HG03280 (cell line): ENCODE results near the gene HPSE.

Experiments used
- ATAC-seq: cut with Tn5 transposase; IDR thresholded peaks from one replicate; pipeline ENCODE4 v1.9.1; 2021; ENCODE audit warnings: mild to moderate bottlenecking, moderate library complexity; ENCODE audit not compliant: unreplicated experiment

HPSE gene

DNA sequence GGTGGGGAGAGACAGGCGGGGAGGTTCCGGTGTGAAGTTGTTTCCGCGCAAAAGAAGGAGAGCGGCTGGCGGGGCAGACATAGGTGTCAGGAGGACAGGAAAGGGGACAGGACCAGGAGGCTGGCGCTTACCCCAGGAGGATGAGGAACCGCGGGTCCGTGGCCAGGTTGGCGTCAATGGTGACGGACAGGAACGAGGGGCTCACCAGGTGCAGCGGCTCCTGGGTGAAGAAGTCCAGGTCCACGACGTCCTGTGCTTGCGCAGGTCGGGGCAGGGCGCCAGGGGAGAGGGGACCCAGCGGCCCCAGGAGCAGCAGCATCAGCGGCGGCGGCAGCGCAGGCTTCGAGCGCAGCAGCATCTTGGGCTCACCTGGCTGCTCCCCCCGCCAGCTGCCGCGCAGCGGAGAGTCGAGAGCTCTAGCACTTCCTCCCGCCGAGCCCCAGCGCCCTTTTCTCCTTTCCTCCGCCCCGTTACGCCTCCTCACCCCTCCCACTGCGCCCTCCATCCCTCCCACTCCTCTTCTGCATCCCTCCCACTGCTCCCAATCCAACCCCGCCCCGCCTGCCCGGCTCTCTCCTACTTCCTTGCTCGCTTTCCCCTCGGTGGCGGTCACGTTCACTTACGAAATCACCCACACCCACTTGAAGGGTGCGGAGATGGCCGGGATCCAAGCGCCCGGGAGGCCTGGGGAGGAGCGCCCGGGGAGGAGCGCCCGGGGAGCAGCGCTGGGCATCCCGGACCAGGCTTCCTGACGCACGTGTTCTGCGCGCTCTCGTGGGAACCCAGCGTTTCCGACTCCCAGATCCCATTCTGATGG, at the start of gene HPSE:
TSS of gene HPSE (minus strand) at position 424 of the 817 bp plus-strand sequence. CDS start at position 358, 66 bp downstream.
- ATAC-seq = peak; percentile 72

DNA sequence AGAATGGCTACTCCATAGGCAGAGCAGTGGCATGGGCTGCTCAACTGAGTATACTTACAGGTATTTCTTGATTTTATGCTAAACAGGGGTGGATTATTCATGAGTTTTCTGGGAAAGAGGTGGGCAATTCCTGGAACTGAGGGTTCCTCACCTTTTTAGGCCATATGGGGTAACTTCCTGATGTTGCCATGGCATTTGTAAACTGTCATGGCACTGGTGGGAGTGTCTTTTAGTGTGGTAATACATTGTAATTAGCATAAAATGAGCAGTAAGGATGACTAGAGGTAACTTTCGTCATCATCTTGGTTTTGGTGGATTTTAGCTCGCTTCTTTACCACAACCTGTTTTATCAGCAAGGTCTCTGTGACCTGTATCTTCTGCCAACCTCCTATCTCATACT, 48.2 kb upstream of the HPSE start:
- ATAC-seq = no peak

DNA sequence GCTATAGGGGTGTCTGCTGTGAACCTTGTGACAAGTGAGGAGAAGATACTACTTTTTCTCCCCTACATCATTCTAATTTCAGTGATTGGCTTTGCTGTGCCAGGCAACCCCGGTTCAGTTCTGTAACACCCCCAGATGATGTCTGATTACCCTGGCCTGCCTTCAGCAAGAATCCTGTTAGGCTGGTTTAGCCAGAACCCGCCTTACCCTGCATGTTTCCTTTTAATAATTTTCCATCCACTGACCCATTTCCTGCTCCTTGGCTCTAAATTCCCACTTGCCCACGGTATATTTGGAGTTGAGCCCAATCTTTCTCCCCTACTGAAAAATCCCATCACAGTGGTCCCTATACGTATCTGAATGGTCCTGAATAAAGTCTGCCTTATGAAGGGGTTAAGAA, 46.5 kb upstream of the HPSE start:
- no peak for ATAC-seq

DNA sequence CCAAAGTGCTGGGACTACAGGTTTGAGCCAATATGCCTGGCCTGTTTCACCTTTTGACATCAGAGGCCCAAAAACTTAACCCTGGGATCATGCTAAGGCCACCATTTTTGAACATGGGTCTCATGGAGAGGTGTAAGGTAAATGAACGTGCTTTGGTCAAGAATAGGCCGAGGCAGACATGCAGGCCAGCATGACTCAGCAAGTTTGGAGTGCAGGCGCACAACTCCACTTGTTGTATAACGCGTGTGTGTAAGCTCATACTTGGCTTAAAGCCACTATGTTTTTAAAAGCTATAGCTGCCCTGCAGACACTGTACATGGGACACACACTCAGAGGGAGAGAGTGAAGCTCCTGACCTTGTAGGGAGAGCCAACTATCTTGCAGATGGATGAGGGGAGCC, 43.8 kb upstream of the HPSE start:
- no peak for ATAC-seq

DNA sequence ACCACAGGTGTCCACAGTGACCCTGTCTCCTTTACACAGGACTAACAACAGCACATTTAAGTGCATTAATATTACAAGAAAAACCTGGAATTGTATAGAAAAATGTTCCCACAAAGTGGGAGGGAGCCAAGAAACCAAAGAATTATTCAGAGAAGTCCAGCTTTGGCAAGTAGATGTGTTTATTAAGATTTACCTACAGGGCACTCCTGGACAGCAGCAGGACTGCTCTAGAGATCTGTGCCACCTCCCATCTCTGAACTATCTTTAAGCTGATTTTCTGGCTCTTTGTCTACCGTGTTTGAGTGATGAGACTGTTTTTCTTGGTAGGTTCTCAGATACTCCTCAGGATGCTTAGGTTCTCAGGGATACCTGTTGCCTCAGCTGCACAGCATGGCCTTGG, 38.3 kb upstream of the HPSE start:
- ATAC-seq = no peak

DNA sequence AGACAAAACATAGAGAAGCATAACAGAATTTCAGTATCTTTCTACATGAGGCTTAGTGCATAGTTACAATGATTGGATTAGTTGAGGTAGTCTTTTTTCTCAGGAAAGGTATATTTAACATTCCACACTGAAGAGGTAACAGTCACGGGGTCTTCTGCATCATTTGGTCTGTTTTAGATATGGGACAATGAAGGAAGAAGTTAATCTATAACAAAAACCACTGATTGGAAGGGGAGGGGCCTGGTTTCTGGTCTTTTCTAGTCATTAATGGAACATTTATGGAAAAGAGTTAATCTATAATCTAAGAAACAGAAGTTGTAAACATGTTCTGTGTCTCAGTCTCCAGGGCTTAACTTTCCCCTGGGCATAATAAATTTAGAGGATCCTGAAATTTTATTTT, 37.3 kb upstream of the HPSE start:
- no peak for ATAC-seq

DNA sequence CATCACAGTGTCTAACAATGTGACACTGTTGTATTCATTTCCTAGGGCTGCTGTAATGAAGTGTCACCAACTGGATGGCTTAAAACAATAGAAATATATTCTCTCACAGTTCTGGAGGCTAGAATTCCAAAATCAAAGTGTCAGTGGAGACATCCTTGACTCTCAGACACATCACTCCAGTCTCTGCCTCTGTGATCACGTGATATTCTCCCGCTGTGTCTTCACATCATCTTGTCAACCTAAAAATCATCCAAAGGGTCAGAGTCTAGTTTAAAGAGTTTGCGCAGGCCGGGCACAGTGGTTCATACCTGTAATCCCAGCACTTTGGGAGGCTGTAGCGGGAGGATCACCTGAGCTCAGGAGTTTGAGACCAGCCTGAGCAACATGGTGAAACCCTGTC, 36.6 kb upstream of the HPSE start:
- ATAC-seq = no peak

DNA sequence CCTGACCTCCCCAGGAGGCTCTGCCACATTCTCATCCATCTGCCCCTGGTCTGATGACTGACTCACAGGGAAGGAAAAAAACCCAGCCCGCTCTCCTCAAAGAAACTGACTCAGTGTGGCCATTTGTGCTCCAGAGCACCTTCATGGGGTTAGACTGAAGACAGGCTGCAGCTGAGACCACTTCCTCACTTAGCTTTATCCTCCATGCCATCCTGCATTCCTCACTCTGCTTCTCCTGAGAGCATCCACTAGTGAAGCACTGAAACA, 35.9 kb upstream of the HPSE start:
- no peak for ATAC-seq

DNA sequence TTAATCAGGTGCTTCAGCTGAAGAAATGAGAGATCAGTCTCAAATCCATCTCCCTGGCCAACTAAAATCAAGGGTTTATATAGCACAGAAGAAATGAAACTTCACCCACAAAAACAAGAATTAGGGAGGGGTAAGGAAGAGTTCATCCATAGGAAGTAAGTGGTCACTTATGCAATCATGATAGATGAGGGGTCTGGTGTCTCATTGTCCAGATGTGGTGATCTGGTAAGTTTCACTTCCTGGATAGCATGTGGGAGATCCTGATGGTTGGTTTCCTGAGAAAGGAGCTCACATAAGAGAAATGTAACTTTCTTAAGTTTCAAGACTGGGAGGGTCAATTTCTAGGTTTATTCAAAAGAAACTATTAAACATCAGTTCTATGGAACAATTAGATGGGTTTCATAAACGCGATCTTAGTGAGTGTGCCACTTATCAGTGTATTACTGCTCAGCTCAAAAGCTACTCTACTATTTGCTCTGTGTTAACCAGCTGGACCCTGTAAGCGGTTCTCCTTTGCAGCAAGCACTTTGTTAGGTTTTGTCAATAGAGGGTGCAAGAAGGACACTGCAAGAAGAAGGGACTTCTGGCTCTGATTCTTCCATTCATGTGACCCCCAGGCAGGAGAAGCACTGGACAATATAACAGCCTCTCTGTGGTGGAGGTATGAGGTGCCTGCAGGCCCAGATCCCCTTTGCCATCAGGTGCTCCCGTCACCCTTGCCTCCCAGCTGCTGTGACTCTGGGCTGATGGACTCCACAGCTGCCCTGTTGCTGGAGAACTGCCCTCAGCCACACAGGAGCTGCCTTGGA, 35.4 kb upstream of the HPSE start:
- ATAC-seq = no peak

DNA sequence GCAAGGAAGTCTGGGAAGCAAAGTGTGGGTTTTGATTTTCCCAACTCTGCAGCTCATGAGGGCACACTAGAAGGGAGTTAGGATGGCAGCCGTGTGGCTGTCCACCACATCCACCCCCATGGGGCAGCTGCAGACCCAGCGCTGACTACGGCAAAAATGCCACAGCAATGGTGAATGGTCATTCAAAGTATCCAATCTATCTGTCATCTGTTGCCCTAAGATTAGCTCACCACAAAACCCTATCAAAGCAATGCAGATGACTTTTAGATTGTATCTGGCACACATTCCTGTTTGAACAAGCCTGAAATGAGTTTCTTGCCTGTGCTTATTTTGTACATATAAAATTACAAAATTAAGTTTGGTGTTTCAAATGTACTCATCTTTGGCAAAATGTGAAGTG, 29.7 kb upstream of the HPSE start:
- no peak for ATAC-seq

DNA sequence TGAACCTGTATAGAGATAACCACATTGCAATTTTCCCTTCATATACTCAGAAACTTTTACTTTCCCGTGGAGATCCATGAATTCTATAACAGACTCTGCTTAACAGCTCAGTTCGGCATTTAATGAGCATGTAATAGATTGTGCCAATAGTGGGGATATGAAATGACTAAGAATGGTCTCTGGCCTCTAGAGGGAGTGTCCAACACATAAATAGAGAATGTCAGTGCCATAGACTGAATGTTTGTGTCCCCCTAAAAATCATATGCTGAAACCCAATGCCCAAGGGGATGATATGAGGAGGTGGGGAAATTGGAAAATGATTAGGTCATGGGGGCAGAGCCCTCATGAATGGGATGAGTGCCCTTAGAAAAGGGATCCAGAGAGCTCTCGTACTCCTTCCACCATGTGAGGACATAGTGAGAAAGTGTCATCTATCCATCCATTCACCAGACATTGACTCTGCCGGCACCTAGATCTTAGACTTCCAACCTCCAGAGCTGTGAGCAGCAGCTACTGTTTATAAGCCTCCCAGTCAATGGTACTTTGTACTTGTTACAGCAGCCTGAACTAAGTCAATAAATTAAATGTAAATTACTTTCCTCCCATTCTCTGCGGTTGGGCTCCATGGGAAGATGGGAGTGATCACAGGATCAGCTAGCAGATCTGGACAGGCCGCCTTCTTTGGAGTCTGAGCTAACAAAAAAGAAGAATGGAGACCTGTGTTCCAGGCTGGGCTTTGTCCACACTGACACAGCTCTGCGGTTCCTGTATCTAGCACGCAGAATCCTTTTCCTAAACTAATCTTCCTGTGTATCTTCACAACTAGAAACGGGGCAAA, 28.1 kb upstream of the HPSE start:
- no peak for ATAC-seq

DNA sequence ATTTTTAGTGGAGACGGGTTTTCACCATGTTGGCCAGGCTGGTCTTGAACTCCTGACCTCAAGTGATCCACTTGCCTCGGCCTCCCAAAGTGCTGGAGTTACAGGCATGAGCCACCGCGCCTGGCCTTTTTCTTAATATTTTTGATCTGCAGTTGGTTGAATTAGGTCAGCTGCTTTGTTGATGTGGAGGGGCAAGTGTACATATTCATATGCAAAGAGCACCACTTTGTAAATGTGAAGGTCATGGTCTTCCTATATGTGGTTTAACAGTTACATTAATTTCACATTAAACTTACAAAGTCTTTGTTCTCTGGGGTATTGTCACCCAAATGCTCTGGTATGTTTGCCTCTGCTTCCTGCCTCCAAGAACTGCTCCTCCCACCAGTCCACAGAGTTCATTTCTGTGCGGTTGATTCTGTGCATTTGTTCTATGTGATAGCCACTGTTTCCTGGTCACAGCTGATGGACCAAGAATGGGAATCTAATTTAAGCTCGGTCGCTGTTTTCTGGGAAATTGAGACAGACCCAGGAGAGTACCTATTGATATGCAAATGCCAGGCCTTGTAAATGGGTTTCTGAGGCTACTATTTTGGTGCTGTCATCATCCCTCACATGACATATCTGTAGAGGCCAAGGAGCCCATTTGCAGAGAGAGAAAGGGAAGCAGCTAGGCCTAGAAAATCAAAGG, 26.9 kb upstream of the HPSE start:
- ATAC-seq = no peak

DNA sequence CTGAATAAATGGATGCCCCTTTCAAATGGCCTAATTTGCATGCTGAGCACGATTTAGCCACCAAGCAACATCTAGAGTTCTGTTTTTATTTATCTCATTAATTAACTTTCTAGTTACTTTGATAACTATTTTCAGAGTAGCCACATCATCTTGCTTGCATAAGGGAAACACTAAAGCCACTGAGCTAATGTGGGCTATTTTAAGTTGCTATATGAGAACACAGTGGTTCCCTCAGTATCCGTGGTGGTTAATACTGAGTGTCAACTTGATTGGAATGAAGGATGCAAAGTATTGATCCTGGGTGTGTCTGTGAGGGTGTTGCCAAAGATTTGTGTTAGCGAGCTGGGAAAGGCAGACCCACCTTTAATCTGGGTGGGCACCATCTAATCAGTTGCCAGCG, 25.4 kb upstream of the HPSE start:
- no peak for ATAC-seq

DNA sequence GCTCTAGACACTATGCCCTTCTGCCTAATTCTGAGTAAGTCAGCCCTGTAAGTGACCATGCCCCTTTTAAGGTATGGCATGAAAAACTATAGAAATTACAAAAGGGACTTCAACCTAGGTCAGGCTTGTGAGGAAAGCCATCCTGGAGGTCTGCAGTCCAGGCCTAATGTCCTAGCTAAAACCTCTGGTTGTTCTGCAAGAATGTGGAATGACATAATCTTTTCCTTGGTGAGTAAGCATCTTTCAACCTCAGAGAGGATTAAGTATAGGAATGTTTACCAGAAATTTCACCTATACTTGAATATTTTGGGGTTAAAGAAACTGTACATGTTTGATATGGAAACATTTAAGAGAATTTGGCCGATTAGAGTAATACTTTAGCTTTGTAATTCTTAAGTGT, 23.8 kb upstream of the HPSE start:
- no peak for ATAC-seq

DNA sequence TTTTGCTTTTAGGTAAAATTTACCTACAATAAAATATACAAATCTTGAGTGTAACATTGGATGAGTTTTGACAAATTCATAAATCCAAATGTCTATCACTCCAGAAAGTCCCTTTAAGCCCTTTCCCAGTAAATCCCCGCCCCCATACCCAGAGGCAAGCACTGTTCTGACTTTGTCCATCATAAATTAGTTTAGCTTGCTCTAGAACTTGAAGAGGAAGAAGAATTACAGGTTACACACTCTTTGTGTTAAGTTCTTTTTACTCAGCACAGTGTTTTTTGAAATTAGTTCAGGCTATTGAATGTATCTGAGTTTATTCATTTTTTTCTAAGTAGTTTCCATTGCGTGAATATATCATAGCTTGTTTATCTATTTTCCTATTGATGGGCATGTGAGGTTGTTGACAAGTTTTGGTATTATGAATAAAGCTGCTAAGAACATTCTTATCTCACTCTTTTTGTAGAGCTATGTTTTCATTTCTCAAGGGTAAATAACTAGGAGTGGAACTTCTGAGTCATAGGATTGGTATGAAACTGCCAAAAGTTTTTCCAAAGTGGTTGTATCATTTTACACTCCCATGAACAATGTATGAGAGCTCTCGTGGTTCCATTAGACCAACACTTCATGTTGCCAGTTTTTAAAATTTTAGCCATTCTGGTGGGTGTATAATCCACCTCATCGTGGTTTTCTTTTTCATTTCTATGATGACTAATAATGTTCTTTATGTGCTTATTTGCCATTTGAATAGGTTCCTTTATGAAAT, 22.4 kb upstream of the HPSE start:
- ATAC-seq = no peak

DNA sequence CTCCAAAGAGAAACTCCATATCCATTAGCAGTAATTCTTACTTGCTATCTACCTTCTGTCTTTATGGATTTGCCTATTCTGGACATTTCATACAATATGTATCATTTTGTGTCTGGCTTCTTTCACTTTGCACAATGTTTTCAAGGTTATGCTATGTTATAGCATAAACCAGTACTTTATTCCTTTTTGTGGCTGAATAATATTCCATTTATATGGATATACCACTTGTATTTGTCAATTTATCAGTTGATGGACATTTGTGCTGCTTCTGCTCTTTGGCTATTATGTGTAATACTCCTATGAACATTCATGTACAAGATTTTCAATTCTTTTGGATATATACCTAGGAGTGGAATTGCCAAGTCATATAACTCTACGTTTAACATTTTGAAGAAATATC, 18.9 kb upstream of the HPSE start:
- ATAC-seq = no peak

DNA sequence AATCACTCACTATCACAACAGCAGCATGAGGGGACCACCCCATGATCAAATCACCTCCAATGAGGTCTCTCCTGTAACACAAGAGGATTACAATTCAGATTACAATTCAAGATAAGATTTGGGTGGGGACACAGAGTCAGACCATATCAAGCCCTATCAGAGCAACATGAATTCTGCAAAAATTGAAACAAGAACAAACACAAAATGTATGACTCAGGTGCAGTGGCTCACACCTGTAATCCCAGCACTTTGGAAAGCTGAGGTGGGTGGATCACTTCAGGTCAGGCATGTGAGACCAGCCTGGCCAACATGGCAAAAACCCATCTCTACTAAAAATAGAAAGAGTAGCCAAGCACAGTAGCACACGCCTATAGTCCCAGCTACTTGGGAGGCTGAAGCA, 13.4 kb upstream of the HPSE start:
- no peak for ATAC-seq

DNA sequence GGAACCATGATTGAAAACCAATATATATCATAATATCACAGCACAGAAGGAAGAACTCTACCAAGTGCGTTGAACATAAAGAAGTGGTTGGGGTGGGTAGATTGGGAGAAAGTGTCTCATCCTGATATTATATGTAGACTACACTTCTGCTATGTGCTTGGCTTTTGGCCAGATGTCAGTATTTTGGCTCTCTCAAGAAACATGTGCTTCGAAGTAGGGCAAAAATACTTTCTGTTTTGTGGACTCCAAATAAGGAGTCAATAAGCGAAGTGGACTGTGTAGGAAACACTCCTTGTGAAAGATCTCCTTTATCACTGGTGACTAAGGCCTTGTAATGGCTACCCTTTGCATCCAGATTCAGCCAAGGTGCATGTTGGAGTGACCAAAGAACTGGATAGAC, 7.8 kb upstream of the HPSE start:
- ATAC-seq = no peak

DNA sequence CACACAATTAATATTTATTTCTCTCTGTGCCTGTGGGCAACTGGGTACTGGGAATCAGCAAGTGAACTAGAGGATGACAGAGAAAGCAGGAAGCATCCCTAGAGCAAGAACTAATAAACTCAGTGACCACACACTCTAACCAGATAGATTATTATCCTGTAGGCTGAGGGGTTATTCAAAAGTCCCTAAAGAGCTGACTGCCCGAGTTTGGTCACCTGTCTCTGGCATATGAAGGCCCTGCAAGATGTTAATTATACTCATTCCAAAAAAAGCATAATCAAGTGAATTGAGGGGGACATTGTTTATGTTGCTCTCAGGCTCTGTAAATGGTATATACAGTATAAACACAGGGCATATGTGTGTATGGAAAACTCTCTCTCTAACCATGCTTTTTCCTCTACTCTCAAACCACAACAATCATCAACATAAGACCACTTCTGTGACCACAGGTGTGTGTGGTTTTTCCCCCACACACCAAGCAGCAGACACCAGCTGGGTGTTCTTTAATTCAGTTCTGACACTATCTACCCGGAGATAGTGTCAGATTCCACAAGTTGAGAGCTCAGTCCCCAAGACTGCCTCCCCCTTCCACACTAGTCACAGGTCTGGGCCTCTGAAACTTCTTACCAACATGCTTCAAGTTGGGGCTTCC, 6.2 kb upstream of the HPSE start:
- no peak for ATAC-seq

DNA sequence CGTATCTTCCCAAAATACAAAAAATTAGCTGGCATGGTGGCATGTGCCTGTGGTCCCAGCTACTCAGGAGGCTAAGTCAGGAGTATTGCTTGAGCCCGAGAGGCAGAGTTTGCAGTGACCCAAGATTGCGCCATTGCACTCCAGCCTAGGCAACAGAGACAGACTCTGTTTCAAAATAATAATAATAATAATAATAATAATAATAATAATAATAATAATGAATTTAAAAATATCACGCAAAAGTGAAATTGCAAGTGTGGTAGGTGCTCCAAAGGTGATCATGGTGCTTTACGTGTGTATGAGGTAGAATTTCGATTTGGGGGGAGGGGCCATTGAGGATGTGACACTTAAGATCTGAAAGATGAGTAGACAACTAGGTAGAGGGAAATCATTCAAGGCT, 4.9 kb upstream of the HPSE start:
- ATAC-seq = no peak
